Nephron progenitor cell (in vitro differentiated cells): Measurements from ENCODE around the gene MAP3K5.

Source experiments
- DNase-seq: peaks from one replicate; pipeline ENCODE4 v3.0.0; 2021
- H3K27ac Mint-ChIP-seq: 2 replicates; pipeline ENCODE4 v1.8.0; 2021; ENCODE audit warnings: mild to moderate bottlenecking, moderate library complexity, mixed read lengths
- H3K27me3 Mint-ChIP-seq: 2 replicates; pipeline ENCODE4 v1.8.0; 2021; ENCODE audit warnings: mild to moderate bottlenecking, low read depth, mixed read lengths; ENCODE audit not compliant: poor library complexity
- H3K36me3 Mint-ChIP-seq: 2 replicates; pipeline ENCODE4 v1.8.0; 2021; ENCODE audit warnings: low read depth, mixed read lengths
- H3K4me1 Mint-ChIP-seq: 2 replicates; pipeline ENCODE4 v1.8.0; 2021; ENCODE audit warnings: mixed read lengths
- H3K4me3 Mint-ChIP-seq: 2 replicates; pipeline ENCODE4 v1.8.0; 2021; ENCODE audit warnings: mild to moderate bottlenecking, moderate library complexity, mixed read lengths
- H3K9me3 Mint-ChIP-seq: 2 replicates; pipeline ENCODE4 v1.8.0; 2021; ENCODE audit warnings: mild to moderate bottlenecking, moderate library complexity, mixed read lengths
- TF ChIP-seq, protein P1 (sequence below): fragments of 200-600 bp; sonication (generic); IDR thresholded peaks from 2 replicates; pipeline ENCODE4 v1.5.0; 2021; ENCODE audit warnings: antibody characterized with exemption

MAP3K5 gene

GRCh38 chr6:136614350-136614749 lies 177.9 kb downstream of the MAP3K5 start:
- H3K36me3 Mint-ChIP-seq = no peaks in the 10 kb centered on the region
- TF ChIP-seq, protein P1, sequence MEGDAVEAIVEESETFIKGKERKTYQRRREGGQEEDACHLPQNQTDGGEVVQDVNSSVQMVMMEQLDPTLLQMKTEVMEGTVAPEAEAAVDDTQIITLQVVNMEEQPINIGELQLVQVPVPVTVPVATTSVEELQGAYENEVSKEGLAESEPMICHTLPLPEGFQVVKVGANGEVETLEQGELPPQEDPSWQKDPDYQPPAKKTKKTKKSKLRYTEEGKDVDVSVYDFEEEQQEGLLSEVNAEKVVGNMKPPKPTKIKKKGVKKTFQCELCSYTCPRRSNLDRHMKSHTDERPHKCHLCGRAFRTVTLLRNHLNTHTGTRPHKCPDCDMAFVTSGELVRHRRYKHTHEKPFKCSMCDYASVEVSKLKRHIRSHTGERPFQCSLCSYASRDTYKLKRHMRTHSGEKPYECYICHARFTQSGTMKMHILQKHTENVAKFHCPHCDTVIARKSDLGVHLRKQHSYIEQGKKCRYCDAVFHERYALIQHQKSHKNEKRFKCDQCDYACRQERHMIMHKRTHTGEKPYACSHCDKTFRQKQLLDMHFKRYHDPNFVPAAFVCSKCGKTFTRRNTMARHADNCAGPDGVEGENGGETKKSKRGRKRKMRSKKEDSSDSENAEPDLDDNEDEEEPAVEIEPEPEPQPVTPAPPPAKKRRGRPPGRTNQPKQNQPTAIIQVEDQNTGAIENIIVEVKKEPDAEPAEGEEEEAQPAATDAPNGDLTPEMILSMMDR = no peak
- no peak overlapping the region for H3K4me3 Mint-ChIP-seq
- no peak for DNase-seq
- H3K27me3 Mint-ChIP-seq = peaks cover 7% of the 10 kb centered on the region
- no peak overlapping the region for H3K27ac Mint-ChIP-seq
- H3K4me1 Mint-ChIP-seq = peaks cover 8% of the 10 kb centered on the region
- no peaks in the 10 kb centered on the region for H3K9me3 Mint-ChIP-seq

DNA sequence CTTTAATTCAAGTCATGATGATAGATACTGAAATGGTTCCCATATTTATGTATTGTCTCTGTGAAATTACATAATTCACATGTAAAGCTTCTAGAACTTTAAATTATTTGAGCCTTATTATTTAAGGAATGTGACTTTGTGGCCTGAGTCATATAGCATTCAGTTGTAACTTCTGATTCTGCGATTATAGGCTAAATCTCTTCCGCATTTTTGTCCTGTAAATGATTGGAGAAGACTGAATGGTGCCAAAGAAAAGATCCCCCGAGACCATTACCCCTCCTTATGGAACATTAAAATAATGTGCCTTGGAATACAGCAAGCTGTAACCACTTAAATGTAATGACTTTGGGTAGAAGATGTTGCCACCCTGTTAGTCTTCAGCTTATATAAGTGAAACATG lies 178.8 kb downstream of the MAP3K5 start:
- no peak overlapping the region for H3K27ac Mint-ChIP-seq
- peaks cover 8% of the 10 kb centered on the region for H3K4me1 Mint-ChIP-seq
- no peaks in the 10 kb centered on the region for H3K36me3 Mint-ChIP-seq
- TF ChIP-seq, protein P1 = no peak
- peaks cover 10% of the 10 kb centered on the region for H3K27me3 Mint-ChIP-seq
- no peak for DNase-seq
- no peaks in the 10 kb centered on the region for H3K9me3 Mint-ChIP-seq
- no peak overlapping the region for H3K4me3 Mint-ChIP-seq

GRCh38 chr6:136612666-136613389 lies 179.4 kb downstream of the MAP3K5 start:
- no peak overlapping the region for H3K4me3 Mint-ChIP-seq
- H3K9me3 Mint-ChIP-seq = no peaks in the 10 kb centered on the region
- H3K27ac Mint-ChIP-seq = no peak overlapping the region
- H3K4me1 Mint-ChIP-seq = peaks cover 8% of the 10 kb centered on the region
- H3K36me3 Mint-ChIP-seq = no peaks in the 10 kb centered on the region
- peaks cover 10% of the 10 kb centered on the region for H3K27me3 Mint-ChIP-seq
- DNase-seq = no peak
- TF ChIP-seq, protein P1 = no peak

DNA sequence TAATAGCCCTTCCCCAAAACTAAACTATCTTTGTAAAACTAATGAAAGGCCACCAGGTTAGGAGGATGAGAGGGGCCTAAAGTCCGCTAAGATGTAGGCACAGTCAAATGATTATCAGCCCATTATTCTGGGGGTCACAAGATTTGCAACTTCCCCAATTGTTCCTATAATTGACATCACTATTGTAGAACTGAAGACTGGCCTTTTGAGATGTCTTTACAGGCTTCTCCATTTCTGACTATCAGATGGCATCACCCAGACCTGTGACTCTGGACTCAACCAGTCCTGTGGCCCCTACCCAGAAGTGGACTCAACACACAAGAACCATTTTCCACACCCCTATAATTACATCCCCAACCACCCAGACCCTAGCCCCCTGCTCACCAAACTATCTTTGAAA lies 180.5 kb downstream of the MAP3K5 start:
- peaks cover 8% of the 10 kb centered on the region for H3K27me3 Mint-ChIP-seq
- TF ChIP-seq, protein P1 = no peak
- H3K36me3 Mint-ChIP-seq = no peaks in the 10 kb centered on the region
- H3K4me1 Mint-ChIP-seq = peaks cover 8% of the 10 kb centered on the region
- H3K4me3 Mint-ChIP-seq = no peak overlapping the region
- H3K9me3 Mint-ChIP-seq = no peaks in the 10 kb centered on the region
- DNase-seq = no peak
- H3K27ac Mint-ChIP-seq = no peak overlapping the region

GRCh38 chr6:136611133-136611532 lies 181.1 kb downstream of the MAP3K5 start:
- no peak overlapping the region for H3K27ac Mint-ChIP-seq
- TF ChIP-seq, protein P1 = no peak

More at GRCh38 chr6:136611133-136611532, 181.1 kb downstream of the MAP3K5 start:
- H3K36me3 Mint-ChIP-seq = no peaks in the 10 kb centered on the region
- H3K4me3 Mint-ChIP-seq = no peak overlapping the region
- no peaks in the 10 kb centered on the region for H3K9me3 Mint-ChIP-seq
- no peak for DNase-seq
- peaks cover 3% of the 10 kb centered on the region for H3K27me3 Mint-ChIP-seq
- H3K4me1 Mint-ChIP-seq = peaks cover 8% of the 10 kb centered on the region
